HFFc6 (cell line): ENCODE measurements around the gene DHX36. TPM values are rescaled to one million over a fixed set of nuclear protein-coding genes. Genes with fewer than 3 reads are reported as not detected.

ENCODE experiments used
- DNase-seq: peaks from one replicate; pipeline ENCODE4 v3.0.0-alpha.2; 2018
- H3K27ac Mint-ChIP-seq: 2 replicates; pipeline ENCODE4 v1.8.0; 2020; ENCODE audit warnings: mild to moderate bottlenecking, mixed read lengths
- H3K27me3 Mint-ChIP-seq: 2 replicates; pipeline ENCODE4 v1.8.0; 2021; ENCODE audit warnings: mild to moderate bottlenecking, moderate library complexity, mixed read lengths; ENCODE audit not compliant: insufficient read depth
- H3K36me3 Mint-ChIP-seq: 2 replicates; pipeline ENCODE4 v1.8.0; 2021; ENCODE audit warnings: low read depth, mixed read lengths
- H3K4me1 Mint-ChIP-seq: 2 replicates; pipeline ENCODE4 v1.8.0; 2020; ENCODE audit warnings: low read depth, mixed read lengths
- H3K4me3 Mint-ChIP-seq: 2 replicates; pipeline ENCODE4 v1.8.0; 2020; ENCODE audit warnings: mild to moderate bottlenecking, moderate library complexity, mixed read lengths
- H3K9me3 Mint-ChIP-seq: 2 replicates; pipeline ENCODE4 v1.8.0; 2020; ENCODE audit warnings: mild to moderate bottlenecking, mixed read lengths
- CTCF ChIP-seq: fragments of 200-600 bp; sonication (generic); IDR thresholded peaks from 2 replicates; pipeline ENCODE4 v1.5.0; 2021; ENCODE audit warnings: antibody characterized with exemption, mild to moderate bottlenecking
- total RNA-seq, 6 experiments: library from RNA; stranded (reverse); fragmentation: NEBNext Ultra II Directional; extraction: Animal tissue kit (Norgen Biotek cat#: 25700); gene quantifications; 2 replicates in 1 of 6; 3 replicates in 5 of 6; pipeline ENCODE4 v1.2.3, GENCODE V29; 2021

Gene DHX36
- total RNA-seq, 6 experiments from 2014 or later, result 49.3 to 62.9 (median 55.7) TPM

DNA sequence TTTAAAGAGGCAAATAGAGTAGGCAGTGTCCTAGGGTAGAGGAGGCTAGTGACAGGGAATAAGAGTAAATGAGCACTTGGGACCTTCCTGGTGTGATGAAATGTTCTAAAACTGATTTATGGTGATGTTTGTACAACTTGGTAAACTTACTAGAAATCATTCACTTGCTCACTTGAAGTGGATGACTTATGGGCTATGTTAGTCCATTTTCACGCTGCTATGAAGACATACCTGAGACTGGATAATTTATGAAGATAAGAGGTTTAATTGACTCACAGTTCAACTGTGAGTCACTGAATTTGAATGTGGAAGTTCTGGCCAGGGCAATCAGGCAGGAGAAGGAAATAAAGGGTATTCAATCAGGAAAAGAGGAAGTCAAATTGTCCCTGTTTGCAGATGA is 31.7 kb upstream of the DHX36 start:
- Mint-ChIP-seq H3K27me3 (no peaks in the 10 kb centered on the region), H3K4me1 (no peaks in the 10 kb centered on the region), H3K4me3 (no peak overlapping the region), H3K27ac (no peak overlapping the region), H3K36me3 (no peaks in the 10 kb centered on the region), H3K9me3 (peaks cover 7% of the 10 kb centered on the region)
- no peak for DNase-seq
- no peak for TF ChIP-seq CTCF

- TF ChIP-seq CTCF, result no peak
- no peaks in the 10 kb centered on the region for H3K4me1 Mint-ChIP-seq
- DNase-seq, result no peak
- H3K4me3 Mint-ChIP-seq, result no peak overlapping the region
- H3K36me3 Mint-ChIP-seq, result no peaks in the 10 kb centered on the region
- no peaks in the 10 kb centered on the region; the same call in 1 of the 2 replicates for H3K9me3 Mint-ChIP-seq
- no peaks in the 10 kb centered on the region for H3K27me3 Mint-ChIP-seq
- H3K27ac Mint-ChIP-seq, result no peak overlapping the region
Measured at GRCh38 chr3:154349223-154349622, 24.9 kb upstream of the DHX36 start.

DNA sequence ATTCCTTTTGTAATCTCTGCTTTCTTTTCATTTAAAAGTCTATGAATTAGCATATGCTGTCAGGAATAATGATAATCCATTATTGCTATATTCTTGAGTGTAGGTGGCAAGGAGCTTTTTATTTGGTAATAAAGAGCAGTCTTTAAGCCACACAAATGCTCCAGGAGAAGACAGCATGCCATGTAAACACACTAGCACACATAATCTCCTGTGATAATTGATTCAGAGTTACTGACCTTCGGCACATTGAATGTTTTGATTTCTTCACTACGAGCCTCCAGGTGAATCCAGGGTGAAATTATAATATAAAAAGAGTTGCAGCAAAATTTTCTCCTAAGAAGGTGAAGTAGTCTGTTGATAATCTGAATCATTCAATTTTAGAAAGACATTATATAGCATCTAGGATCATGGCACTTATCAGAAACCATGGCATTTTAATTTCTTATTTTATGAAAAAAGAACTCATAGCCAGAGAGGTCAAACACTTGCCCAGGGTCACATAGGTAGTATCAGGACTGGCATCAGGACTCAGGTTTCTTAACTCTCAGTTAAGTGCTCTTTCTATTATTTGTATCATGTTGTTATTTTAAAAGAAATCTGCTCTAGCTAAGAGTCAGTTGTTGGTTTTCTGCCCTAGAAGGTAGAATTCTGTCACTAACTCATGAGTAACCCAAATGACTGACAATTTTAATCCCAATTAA is 21.3 kb upstream of the DHX36 start:
- no peaks in the 10 kb centered on the region for H3K36me3 Mint-ChIP-seq
- no peaks in the 10 kb centered on the region for H3K9me3 Mint-ChIP-seq
- no peak for TF ChIP-seq CTCF
- H3K4me3 Mint-ChIP-seq, result no peak overlapping the region
- no peaks in the 10 kb centered on the region for H3K4me1 Mint-ChIP-seq
- DNase-seq, result no peak
- H3K27me3 Mint-ChIP-seq, result no peaks in the 10 kb centered on the region
- H3K27ac Mint-ChIP-seq, result no peak overlapping the region

- no peak overlapping the region for H3K27ac Mint-ChIP-seq
- no peaks in the 10 kb centered on the region for H3K36me3 Mint-ChIP-seq
- no peaks in the 10 kb centered on the region for H3K4me1 Mint-ChIP-seq
- no peak for TF ChIP-seq CTCF
- H3K27me3 Mint-ChIP-seq, result 0 out of 2 replicates have a peak, but pooled peaks cover 5% of the 10 kb centered on the region
- DNase-seq, result no peak
- no peak overlapping the region for H3K4me3 Mint-ChIP-seq
- H3K9me3 Mint-ChIP-seq, result no peaks in the 10 kb centered on the region
Measured at GRCh38 chr3:154338570-154338969, 14.3 kb upstream of the DHX36 start.

- Mint-ChIP-seq H3K9me3 (no peaks in the 10 kb centered on the region), H3K27me3 (0 out of 2 replicates have a peak, but pooled peaks cover 5% of the 10 kb centered on the region), H3K4me3 (no peak overlapping the region), H3K36me3 (no peaks in the 10 kb centered on the region), H3K27ac (no peak overlapping the region), H3K4me1 (no peaks in the 10 kb centered on the region)
- TF ChIP-seq CTCF, result no peak
- no peak for DNase-seq
Measured at GRCh38 chr3:154338008-154338407, 13.7 kb upstream of the DHX36 start.
